Thoracic aorta (tissue), 2 donors: ENCODE measurements around the gene FAM118B. TPM values are rescaled to one million over a fixed set of nuclear protein-coding genes. Genes with fewer than 3 reads are reported as not detected.

Experiments used
- ATAC-seq: fragments of 150-250 bp; one replicate; pipeline ENCODE4 v1.8.0; 2017; ENCODE audit warnings: low read depth; ENCODE audit not compliant: insufficient number of reproducible peaks, low FRiP score
- DNase-seq: peaks from one replicate; pipeline ENCODE4 v3.0.0-alpha.2; 2020; ENCODE audit warnings: low spot score
- H3K27ac ChIP-seq, 2 donors: fragments of 200-600 bp; sonication (generic); 1 replicate in 1 of 2; 2 replicates in 1 of 2; pipeline ENCODE4 v1.5.1; 2016; ENCODE audit warnings: mild to moderate bottlenecking in 2 of 2, moderate library complexity in 2 of 2
- H3K27me3 ChIP-seq: fragments of 200-600 bp; sonication (generic); replicated peaks from 2 replicates; pipeline ENCODE4 v1.6.0; 2016; ENCODE audit warnings: mild to moderate bottlenecking; ENCODE audit not compliant: insufficient read depth
- H3K36me3 ChIP-seq: fragments of 200-600 bp; sonication (generic); one replicate; pipeline ENCODE4 v1.5.1; 2016
- H3K4me1 ChIP-seq, 2 donors: fragments of 200-600 bp; sonication (generic); 1 replicate in 1 of 2; 2 replicates in 1 of 2; pipeline versions ENCODE4 v1.5.1 to v1.6.0; 2016; ENCODE audit warnings: low read depth in 2 of 2, mild to moderate bottlenecking in 1 of 2; ENCODE audit not compliant: control insufficient read depth in 1 of 2
- H3K4me3 ChIP-seq: fragments of 200-600 bp; sonication (generic); 2 replicates; pipeline ENCODE4 v1.5.1; 2016; ENCODE audit warnings: mild to moderate bottlenecking
- H3K9me3 ChIP-seq: fragments of 200-600 bp; sonication (generic); 2 replicates; pipeline ENCODE4 v1.5.1; 2016
- total RNA-seq, 2 donors: library from RNA; depleted of rRNA; stranded (reverse); fragments of >200 nt; gene quantifications; one replicate each; pipeline versions ENCODE4 v1.1.0 to v1.2.3, GENCODE V29; 2016
- TF ChIP-seq, protein P1 (sequence below): fragments of 200-600 bp; sonication (generic); IDR thresholded peaks from one replicate; pipeline ENCODE4 v1.5.1; 2019; ENCODE audit warnings: antibody characterized with exemption

FAM118B gene
- total RNA-seq, 2 donors from 2014 or later, result 8.4 to 14.5 TPM

DNA sequence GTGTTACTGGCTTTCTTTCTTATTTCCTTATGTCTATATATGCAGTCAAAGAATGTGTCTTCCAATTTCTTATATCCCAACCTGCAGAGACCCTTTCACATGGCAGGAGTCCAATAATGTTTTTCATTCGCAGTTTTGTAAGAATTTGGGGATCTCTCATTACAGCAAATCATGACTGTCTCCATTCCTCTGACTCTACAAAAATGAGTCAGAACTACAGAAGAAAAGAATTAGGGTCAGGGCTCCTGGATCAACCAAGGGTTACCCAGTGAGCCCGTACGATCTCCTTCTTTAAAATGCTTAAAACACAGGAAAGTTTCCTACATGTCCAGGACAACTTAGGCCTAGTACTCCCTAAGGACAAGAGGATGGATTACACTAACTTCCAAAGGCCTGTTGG lies 42.3 kb upstream of the FAM118B start:
- Histone ChIP-seq H3K4me3 (no peak overlapping the region), H3K27me3 (no peaks in the 10 kb centered on the region), H3K4me1 (no peaks in the 10 kb centered on the region), H3K36me3 (no peaks in the 10 kb centered on the region), H3K27ac (no peak overlapping the region), H3K9me3 (no peaks in the 10 kb centered on the region)
- TF ChIP-seq, protein P1, sequence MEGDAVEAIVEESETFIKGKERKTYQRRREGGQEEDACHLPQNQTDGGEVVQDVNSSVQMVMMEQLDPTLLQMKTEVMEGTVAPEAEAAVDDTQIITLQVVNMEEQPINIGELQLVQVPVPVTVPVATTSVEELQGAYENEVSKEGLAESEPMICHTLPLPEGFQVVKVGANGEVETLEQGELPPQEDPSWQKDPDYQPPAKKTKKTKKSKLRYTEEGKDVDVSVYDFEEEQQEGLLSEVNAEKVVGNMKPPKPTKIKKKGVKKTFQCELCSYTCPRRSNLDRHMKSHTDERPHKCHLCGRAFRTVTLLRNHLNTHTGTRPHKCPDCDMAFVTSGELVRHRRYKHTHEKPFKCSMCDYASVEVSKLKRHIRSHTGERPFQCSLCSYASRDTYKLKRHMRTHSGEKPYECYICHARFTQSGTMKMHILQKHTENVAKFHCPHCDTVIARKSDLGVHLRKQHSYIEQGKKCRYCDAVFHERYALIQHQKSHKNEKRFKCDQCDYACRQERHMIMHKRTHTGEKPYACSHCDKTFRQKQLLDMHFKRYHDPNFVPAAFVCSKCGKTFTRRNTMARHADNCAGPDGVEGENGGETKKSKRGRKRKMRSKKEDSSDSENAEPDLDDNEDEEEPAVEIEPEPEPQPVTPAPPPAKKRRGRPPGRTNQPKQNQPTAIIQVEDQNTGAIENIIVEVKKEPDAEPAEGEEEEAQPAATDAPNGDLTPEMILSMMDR, result no peak
- ATAC-seq, result no peak
- no peak for DNase-seq

DNA sequence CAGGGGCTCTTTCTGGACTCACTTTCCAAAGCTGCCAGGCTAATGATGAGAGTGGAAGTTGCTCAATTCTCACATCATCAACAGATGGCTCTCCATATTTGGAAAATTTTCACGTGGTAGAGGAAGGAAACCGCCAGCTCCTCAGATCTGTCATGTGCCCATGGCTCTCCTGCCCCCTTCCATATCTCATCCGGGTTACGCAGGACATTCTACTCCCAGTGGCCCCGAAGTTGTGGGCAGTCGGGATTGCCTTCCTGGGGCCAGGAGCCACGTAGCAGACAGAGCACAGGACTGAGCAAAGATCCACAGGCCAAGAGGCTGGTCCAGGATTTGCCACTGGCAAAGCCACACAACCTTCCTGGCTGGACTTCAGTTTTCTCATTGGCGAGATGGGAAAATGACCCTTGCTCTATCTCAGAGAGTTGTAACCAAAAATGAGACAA lies 39.0 kb upstream of the FAM118B start:
- ATAC-seq, result no peak
- Histone ChIP-seq H3K9me3 (no peaks in the 10 kb centered on the region), H3K4me1 (no peaks in the 10 kb centered on the region), H3K27me3 (no peaks in the 10 kb centered on the region), H3K27ac (no peak overlapping the region), H3K36me3 (no peaks in the 10 kb centered on the region), H3K4me3 (no peak overlapping the region)
- no peak for DNase-seq
- TF ChIP-seq, protein P1, result no peak

DNA sequence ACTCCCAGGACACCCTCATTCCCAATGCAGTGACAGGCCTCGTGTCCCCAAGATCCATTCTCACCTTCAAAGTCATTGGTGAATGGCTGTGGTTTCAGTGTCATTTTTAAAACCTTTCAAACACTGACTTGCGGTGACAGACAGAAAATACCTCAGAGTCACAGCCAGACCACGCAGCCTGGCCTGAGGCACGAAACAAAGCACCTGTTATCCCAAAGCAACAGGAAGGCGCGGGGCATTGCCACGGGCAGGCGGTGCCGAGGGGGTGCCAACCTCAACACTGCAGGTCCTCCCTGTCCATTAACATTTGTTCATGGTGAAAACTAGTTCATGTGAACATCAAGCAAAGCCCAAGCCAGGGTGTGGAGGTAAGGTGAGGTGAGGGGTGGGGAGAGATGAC lies 38.3 kb upstream of the FAM118B start:
- no peak overlapping the region for H3K27ac ChIP-seq
- H3K4me3 ChIP-seq, result no peak overlapping the region
- no peaks in the 10 kb centered on the region for H3K27me3 ChIP-seq
- no peaks in the 10 kb centered on the region for H3K4me1 ChIP-seq
- H3K36me3 ChIP-seq, result no peaks in the 10 kb centered on the region
- ATAC-seq, result no peak
- DNase-seq, result no peak
- TF ChIP-seq, protein P1, result no peak
- no peaks in the 10 kb centered on the region for H3K9me3 ChIP-seq

DNA sequence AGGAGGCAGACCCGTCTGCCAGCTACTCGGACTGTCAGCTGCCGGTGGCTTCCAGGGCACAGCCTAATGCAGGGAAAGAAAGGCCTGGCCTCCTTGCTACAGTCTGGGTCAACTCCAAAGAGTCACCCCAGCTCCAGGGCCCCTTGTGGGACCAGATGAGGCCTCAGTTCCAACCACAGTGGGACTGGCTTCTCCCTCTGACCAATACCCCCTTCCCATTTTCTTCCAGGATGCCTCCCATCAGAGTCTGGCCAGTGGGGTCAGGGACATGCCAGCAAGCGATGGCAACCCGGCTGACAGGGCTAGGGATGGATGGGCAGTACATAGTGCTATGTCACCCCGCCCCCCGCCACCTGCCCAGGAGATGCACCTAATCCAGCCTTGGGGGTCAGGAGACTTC lies 36.8 kb upstream of the FAM118B start:
- H3K4me3 ChIP-seq, result no peak overlapping the region
- no peak for DNase-seq
- H3K9me3 ChIP-seq, result no peaks in the 10 kb centered on the region
- H3K27me3 ChIP-seq, result no peaks in the 10 kb centered on the region
- H3K36me3 ChIP-seq, result no peaks in the 10 kb centered on the region
- ATAC-seq, result no peak
- H3K27ac ChIP-seq, result no peak overlapping the region
- no peaks in the 10 kb centered on the region for H3K4me1 ChIP-seq
- TF ChIP-seq, protein P1, result no peak

DNA sequence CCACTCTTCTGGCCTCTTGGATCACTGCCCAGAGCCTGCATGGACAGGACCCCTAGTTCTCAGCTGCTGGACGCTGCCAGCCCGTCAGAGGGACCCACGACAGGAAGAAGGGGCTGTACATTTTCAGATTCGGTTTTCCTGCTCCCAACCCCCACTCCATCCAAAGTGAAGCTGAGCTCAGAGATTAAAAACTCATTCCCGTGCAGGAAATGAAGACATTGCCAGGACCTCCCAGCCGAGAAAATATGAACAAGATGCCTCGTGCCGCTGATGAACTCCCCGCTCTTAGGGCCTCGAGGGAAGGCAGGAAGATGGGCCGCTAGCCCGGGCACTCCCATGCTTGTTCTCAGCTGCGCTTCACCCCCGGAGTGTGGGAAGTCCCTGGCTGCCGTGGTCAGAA lies 36.2 kb upstream of the FAM118B start:
- Histone ChIP-seq H3K27ac (no peak overlapping the region), H3K27me3 (no peaks in the 10 kb centered on the region), H3K4me3 (no peak overlapping the region), H3K36me3 (no peaks in the 10 kb centered on the region), H3K9me3 (no peaks in the 10 kb centered on the region), H3K4me1 (no peaks in the 10 kb centered on the region)
- no peak for ATAC-seq
- DNase-seq, result no peak
- TF ChIP-seq, protein P1, result no peak
